ENCODE measurements around the gene PRSS1. TPM values are rescaled to one million over a fixed set of nuclear protein-coding genes. Genes with fewer than 3 reads are reported as not detected.

The PRSS1 gene
- total RNA-seq, 1 donor from 2014 or later = not detected

- TF ChIP-seq EZH2 (IDR thresholded peaks at IDR 0.05) = no peak
- TF ChIP-seq CTCF (IDR thresholded peaks at IDR 0.05) = no peak
- TF ChIP-seq EZH2phosphoT487 (IDR thresholded peaks at IDR 0.05) = no peak
- no peaks in the 10 kb centered on the region for H3K36me3 Mint-ChIP-seq
- no peak overlapping the region for H3K4me3 Mint-ChIP-seq
These were observed 36.7 kb upstream of the PRSS1 start for GRCh38 chr7:142712617-142712957.

GRCh38 chr7:142714375-142714774, 34.9 kb upstream of the PRSS1 start:
- no peaks in the 10 kb centered on the region for H3K36me3 ChIP-seq

More at GRCh38 chr7:142712617-142712957, 36.7 kb upstream of the PRSS1 start:
- no peaks in the 10 kb centered on the region for H3K9me3 Mint-ChIP-seq
- Histone ChIP-seq H3K9me3 (ENCODE audit: low read depth) (no peaks in the 10 kb centered on the region), H3K79me2 (ENCODE audit: low read depth) (no peaks in the 10 kb centered on the region), H3K36me3 (no peaks in the 10 kb centered on the region), H3K27ac (no peak overlapping the region), H3K4me3 (no peak overlapping the region), H3K4me2 (no peak overlapping the region), H3F3A (ENCODE audit: low read depth) (no peaks in the 10 kb centered on the region), H2AFZ (replicated peaks) (no peak overlapping the region), H3K27me3 (no peaks in the 10 kb centered on the region), H4K20me1 (ENCODE audit: low read depth) (no peaks in the 10 kb centered on the region), H3K4me1 (no peaks in the 10 kb centered on the region), H3K9ac (no peak overlapping the region)
- H3K27me3 Mint-ChIP-seq (ENCODE audit: insufficient read depth, low read depth) = no peaks in the 10 kb centered on the region
- H3K4me1 Mint-ChIP-seq = no peaks in the 10 kb centered on the region
- no peak for DNase-seq (ENCODE audit: low spot score)
- H3K27ac Mint-ChIP-seq = no peak overlapping the region

GRCh38 chr7:142716596-142716995, 32.7 kb upstream of the PRSS1 start:
- no peaks in the 10 kb centered on the region for H3K36me3 ChIP-seq
- H4K20me1 ChIP-seq (ENCODE audit: low read depth) = no peaks in the 10 kb centered on the region
- no peaks in the 10 kb centered on the region for H3K27me3 ChIP-seq
- Mint-ChIP-seq H3K9me3 (no peaks in the 10 kb centered on the region), H3K27me3 (ENCODE audit: insufficient read depth, low read depth) (no peaks in the 10 kb centered on the region), H3K36me3 (no peaks in the 10 kb centered on the region), H3K4me3 (no peak overlapping the region), H3K4me1 (no peaks in the 10 kb centered on the region), H3K27ac (no peak overlapping the region)
- H3K27ac ChIP-seq = no peak overlapping the region
- H3K4me2 ChIP-seq = no peak overlapping the region
- no peaks in the 10 kb centered on the region for H3K79me2 ChIP-seq (ENCODE audit: low read depth)
- H3K4me3 ChIP-seq = no peak overlapping the region
- TF ChIP-seq EZH2phosphoT487 (IDR thresholded peaks at IDR 0.05) = no peak
- TF ChIP-seq CTCF (IDR thresholded peaks at IDR 0.05) = no peak
- no peak for TF ChIP-seq EZH2 (IDR thresholded peaks at IDR 0.05)
- H3K9ac ChIP-seq = no peak overlapping the region
- H3F3A ChIP-seq (ENCODE audit: low read depth) = no peaks in the 10 kb centered on the region
- no peaks in the 10 kb centered on the region for H3K9me3 ChIP-seq (ENCODE audit: low read depth)
- DNase-seq (ENCODE audit: low spot score) = no peak
- no peak overlapping the region for H2AFZ ChIP-seq (replicated peaks)
- H3K4me1 ChIP-seq = no peaks in the 10 kb centered on the region

More at GRCh38 chr7:142714375-142714774, 34.9 kb upstream of the PRSS1 start:
- no peaks in the 10 kb centered on the region for H3K36me3 Mint-ChIP-seq
- Histone ChIP-seq H3K27me3 (no peaks in the 10 kb centered on the region), H3K4me1 (no peaks in the 10 kb centered on the region), H3K4me2 (no peak overlapping the region), H4K20me1 (ENCODE audit: low read depth) (no peaks in the 10 kb centered on the region), H3K27ac (no peak overlapping the region), H3K9me3 (ENCODE audit: low read depth) (no peaks in the 10 kb centered on the region), H3F3A (ENCODE audit: low read depth) (no peaks in the 10 kb centered on the region), H3K4me3 (no peak overlapping the region), H3K9ac (no peak overlapping the region), H2AFZ (replicated peaks) (no peak overlapping the region), H3K79me2 (ENCODE audit: low read depth) (no peaks in the 10 kb centered on the region)
- no peak overlapping the region for H3K27ac Mint-ChIP-seq
- H3K9me3 Mint-ChIP-seq = no peaks in the 10 kb centered on the region
- DNase-seq (ENCODE audit: low spot score) = no peak
- H3K27me3 Mint-ChIP-seq (ENCODE audit: insufficient read depth, low read depth) = no peaks in the 10 kb centered on the region
- no peak for TF ChIP-seq CTCF (IDR thresholded peaks at IDR 0.05)
- TF ChIP-seq EZH2 (IDR thresholded peaks at IDR 0.05) = no peak
- no peak for TF ChIP-seq EZH2phosphoT487 (IDR thresholded peaks at IDR 0.05)
- H3K4me1 Mint-ChIP-seq = no peaks in the 10 kb centered on the region
- no peak overlapping the region for H3K4me3 Mint-ChIP-seq
